ENCODE data around the gene MYO7B.

DNA sequence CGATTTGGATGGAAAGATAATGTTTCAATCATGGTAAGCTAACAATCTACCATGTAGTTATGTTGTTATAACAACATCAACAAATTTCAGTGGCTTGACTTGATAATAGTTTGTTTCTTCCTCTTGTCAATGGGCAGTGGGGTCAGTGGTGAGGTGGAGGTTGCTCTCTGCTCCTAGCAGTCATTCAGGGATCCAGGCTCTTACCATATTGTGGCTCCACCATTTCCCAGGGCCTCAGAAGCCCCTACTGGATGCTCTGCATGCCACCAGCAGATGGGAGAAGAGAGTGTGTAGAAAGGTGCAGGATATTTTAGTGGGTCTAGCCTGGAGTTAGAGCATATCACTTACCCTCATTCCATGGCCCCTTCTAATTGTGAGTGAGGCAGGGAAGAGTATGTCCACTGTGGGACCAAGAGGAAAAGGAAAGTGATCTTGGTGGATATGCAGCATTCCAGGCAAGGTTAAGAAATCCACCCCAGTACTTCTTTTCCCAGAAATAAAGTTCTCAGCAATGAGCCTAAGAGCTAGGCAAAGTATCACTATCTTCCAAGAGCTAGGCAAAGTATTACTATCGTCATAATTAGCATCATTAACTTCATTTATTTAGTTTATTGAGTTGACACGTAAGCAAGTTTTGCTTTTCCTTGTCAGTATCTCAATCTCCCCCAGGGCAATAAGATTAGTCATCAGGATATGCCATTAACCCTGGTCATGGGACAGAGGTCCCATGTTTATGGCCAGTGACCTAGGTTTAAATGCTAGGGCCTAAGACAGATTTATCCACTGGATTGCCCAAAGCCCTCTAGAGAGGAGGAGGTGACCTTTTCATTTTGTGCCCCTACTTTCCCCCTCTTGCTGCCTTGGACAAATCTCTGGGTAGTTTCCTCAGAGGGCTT is 5.0 kb upstream of the MYO7B start:
- TF ChIP-seq, protein P1, sequence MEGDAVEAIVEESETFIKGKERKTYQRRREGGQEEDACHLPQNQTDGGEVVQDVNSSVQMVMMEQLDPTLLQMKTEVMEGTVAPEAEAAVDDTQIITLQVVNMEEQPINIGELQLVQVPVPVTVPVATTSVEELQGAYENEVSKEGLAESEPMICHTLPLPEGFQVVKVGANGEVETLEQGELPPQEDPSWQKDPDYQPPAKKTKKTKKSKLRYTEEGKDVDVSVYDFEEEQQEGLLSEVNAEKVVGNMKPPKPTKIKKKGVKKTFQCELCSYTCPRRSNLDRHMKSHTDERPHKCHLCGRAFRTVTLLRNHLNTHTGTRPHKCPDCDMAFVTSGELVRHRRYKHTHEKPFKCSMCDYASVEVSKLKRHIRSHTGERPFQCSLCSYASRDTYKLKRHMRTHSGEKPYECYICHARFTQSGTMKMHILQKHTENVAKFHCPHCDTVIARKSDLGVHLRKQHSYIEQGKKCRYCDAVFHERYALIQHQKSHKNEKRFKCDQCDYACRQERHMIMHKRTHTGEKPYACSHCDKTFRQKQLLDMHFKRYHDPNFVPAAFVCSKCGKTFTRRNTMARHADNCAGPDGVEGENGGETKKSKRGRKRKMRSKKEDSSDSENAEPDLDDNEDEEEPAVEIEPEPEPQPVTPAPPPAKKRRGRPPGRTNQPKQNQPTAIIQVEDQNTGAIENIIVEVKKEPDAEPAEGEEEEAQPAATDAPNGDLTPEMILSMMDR (conservative IDR thresholded peaks at IDR 0.05; ENCODE audit: low read length), result no peak
- no peak for TF ChIP-seq EZH2phosphoT487 (IDR thresholded peaks at IDR 0.05; ENCODE audit: borderline replicate concordance, low read depth, low read length)
